Epithelial cell of proximal tubule (primary cell): ENCODE data around the gene RABGAP1. TPM values are rescaled to one million over a fixed set of nuclear protein-coding genes. Genes with fewer than 3 reads are reported as not detected.

ENCODE experiments used
- DNase-seq: peaks from one replicate; pipeline ENCODE4 v3.0.0-alpha.2; 2011; ENCODE audit warnings: low read depth
- H3K4me3 ChIP-seq: 2 replicates; pipeline ENCODE4 v1.5.1; 2011; ENCODE audit warnings: low read depth, mild to moderate bottlenecking, low read length
- CTCF ChIP-seq: conservative IDR thresholded peaks from 2 replicates; pipeline ENCODE4 v1.5.1; 2012; ENCODE audit warnings: low read depth, mild to moderate bottlenecking, low read length
- total RNA-seq: library from RNA; depleted of rRNA; stranded (reverse); fragments of >200 nt; gene quantifications from 2 replicates; pipeline ENCODE4 v1.2.3, GENCODE V29; 2015

RABGAP1 gene
- total RNA-seq, 1 donor from 2014 or later: 13.1 TPM

DNA sequence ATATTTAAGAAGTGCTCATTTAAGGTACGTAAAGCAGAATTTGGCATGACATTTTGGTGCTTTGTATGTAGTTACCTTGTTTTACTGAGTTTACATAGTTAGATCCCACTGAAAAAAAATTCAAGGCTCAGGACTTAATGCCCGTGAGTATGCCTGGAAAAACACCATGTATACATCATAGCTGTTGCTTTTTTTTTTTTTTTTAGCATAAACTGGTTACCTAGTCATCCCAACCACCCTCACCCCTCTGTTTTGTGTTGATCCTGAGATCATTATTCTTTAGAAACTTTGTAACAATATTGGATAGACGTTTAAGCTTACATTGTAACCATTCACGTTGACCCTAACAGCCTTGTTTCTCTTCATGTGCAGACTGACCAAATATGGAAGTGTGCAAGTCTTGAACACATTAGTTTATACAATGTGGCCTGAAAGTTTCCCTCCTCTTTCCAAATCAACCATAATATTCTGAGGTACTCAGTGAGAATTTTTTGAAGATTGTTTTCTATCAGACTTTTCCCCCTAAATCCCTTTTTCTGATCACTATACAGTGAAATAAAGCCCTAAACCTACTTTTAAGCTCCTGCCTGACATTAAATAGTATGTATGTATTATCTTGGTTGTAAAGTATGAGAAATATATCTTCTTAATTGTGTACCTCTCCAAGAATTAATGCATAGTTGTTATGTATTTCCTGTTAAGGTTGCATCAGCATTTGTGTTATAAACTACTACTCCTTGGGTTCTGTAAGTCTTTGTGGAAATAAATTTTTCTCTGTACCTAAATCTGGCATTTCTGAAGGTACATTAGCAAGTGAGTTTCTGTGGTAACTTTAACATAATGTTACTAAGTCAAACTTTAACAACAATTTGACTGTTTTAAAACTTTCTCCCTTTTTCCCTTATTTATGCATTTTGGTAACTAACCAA is 4.4 kb downstream of the RABGAP1 start:
- no peak for TF ChIP-seq CTCF

DNA sequence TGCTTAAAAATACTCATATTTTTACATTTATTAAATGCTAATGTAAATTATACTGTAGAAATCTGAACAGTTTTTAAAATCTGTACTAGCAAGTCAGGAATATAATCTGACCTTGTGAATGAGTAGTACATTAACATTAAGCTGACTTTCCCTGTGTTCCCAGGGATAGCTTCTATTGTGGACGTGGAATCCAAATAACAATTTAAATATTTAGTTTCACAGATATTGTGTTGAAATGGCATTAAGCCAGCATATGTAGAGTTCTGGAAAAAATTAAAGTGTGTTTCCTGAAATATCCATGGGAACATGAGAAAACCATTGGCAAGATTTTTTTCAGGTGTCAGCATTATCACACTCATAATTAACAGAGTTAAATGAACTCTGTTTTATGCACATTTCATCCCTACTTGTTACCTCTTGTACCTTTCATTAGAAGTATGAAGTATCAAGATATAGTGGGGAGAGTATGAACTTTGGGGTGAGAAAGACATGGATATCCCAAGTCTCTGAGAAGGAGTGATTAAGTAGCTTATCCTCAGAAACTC is 5.7 kb downstream of the RABGAP1 start:
- no peak for DNase-seq
- TF ChIP-seq CTCF: no peak

More for the DNA sequence above, 4.4 kb downstream of the RABGAP1 start:
- no peak for DNase-seq
- no peak overlapping the region for H3K4me3 ChIP-seq

GRCh38 chr9:122948313-122948712 is 7.5 kb downstream of the RABGAP1 start:
- no peak for TF ChIP-seq CTCF
- DNase-seq: no peak
- H3K4me3 ChIP-seq: no peak overlapping the region

More for the DNA sequence above, 5.7 kb downstream of the RABGAP1 start:
- no peak overlapping the region for H3K4me3 ChIP-seq

GRCh38 chr9:122949696-122950095 is 8.9 kb downstream of the RABGAP1 start:
- no peak for TF ChIP-seq CTCF
- no peak overlapping the region for H3K4me3 ChIP-seq
- no peak for DNase-seq

GRCh38 chr9:122950263-122950662 is 9.4 kb downstream of the RABGAP1 start:
- DNase-seq: no peak
- TF ChIP-seq CTCF: no peak
- H3K4me3 ChIP-seq: no peak overlapping the region

- no peak overlapping the region for H3K4me3 ChIP-seq
- DNase-seq: no peak
- TF ChIP-seq CTCF: no peak
Measured at GRCh38 chr9:122951056-122951455, 10.2 kb downstream of the RABGAP1 start.
